H9 (cell line): ENCODE data around the gene FASTK. TPM values are rescaled to one million over a fixed set of nuclear protein-coding genes. Genes with fewer than 3 reads are reported as not detected.
A peak's percentile ranks its signal among the peaks of the same experiment; 100 is the strongest.

Experiments used
- DNase-seq: peaks from one replicate; pipeline ENCODE4 v3.0.0-alpha.2; 2017
- H2AFZ ChIP-seq: one replicate; pipeline ENCODE4 v1.6.1; 2013; ENCODE audit warnings: mild to moderate bottlenecking, low read length, control low read depth, moderate library complexity
- H2AK5ac ChIP-seq: 2 replicates; pipeline ENCODE4 v1.6.1; 2013; ENCODE audit warnings: low read length, control low read depth, mixed read lengths; ENCODE audit not compliant: insufficient read length
- H2BK120ac ChIP-seq: one replicate; pipeline ENCODE4 v1.6.1; 2013; ENCODE audit warnings: low read depth, mild to moderate bottlenecking, low read length, control low read depth, inconsistent platforms; ENCODE audit not compliant: poor library complexity, severe bottlenecking
- H2BK12ac ChIP-seq: 2 replicates; pipeline ENCODE4 v1.6.1; 2013; ENCODE audit warnings: low read length, control low read depth, mixed read lengths, low read depth; ENCODE audit not compliant: insufficient read length
- H2BK15ac ChIP-seq: 2 replicates; pipeline ENCODE4 v1.6.1; 2013; ENCODE audit warnings: low read depth, low read length, control low read depth
- H2BK20ac ChIP-seq: one replicate; pipeline ENCODE4 v1.6.1; 2013; ENCODE audit warnings: low read depth, mild to moderate bottlenecking, low read length, control low read depth, inconsistent platforms; ENCODE audit not compliant: poor library complexity, severe bottlenecking
- H2BK5ac ChIP-seq: 2 replicates; pipeline ENCODE4 v1.6.1; 2013; ENCODE audit warnings: low read length, control low read depth, mixed read lengths; ENCODE audit not compliant: insufficient read length
- H3K14ac ChIP-seq: 2 replicates; pipeline ENCODE4 v1.6.1; 2013; ENCODE audit warnings: low read length, control low read depth; ENCODE audit not compliant: insufficient read depth
- H3K18ac ChIP-seq: 2 replicates; pipeline ENCODE4 v1.6.1; 2013; ENCODE audit warnings: low read depth, mild to moderate bottlenecking, mixed read lengths, low read length, control low read depth; ENCODE audit not compliant: insufficient read length
- H3K23ac ChIP-seq: 2 replicates; pipeline ENCODE4 v1.6.1; 2013; ENCODE audit warnings: low read length, control low read depth, mixed read lengths, low read depth; ENCODE audit not compliant: insufficient read length
- H3K23me2 ChIP-seq: 2 replicates; pipeline ENCODE4 v1.6.1; 2013; ENCODE audit warnings: low read depth, mild to moderate bottlenecking, mixed read lengths, low read length, control low read depth; ENCODE audit not compliant: insufficient read length, poor library complexity, severe bottlenecking
- H3K27ac ChIP-seq: 2 replicates; pipeline ENCODE4 v1.5.1; 2013; ENCODE audit warnings: low read length, control low read depth, mixed read lengths, low read depth; ENCODE audit not compliant: insufficient read length
- H3K27me3 ChIP-seq: 2 replicates; pipeline ENCODE4 v1.6.1; 2013; ENCODE audit warnings: low read length, control low read depth, inconsistent platforms; ENCODE audit not compliant: insufficient read depth
- H3K4ac ChIP-seq: 2 replicates; pipeline ENCODE4 v1.6.1; 2013; ENCODE audit warnings: low read depth, mild to moderate bottlenecking, control low read depth, inconsistent platforms, low read length, moderate library complexity
- H3K4me1 ChIP-seq: 2 replicates; pipeline ENCODE4 v1.6.1; 2013; ENCODE audit warnings: low read length, control low read depth, inconsistent platforms; ENCODE audit not compliant: insufficient read depth
- H3K4me2 ChIP-seq: 2 replicates; pipeline ENCODE4 v1.6.1; 2013; ENCODE audit warnings: low read length, control low read depth, mixed read lengths; ENCODE audit not compliant: insufficient read length, insufficient read depth
- H3K56ac ChIP-seq: 2 replicates; pipeline ENCODE4 v1.6.1; 2013; ENCODE audit warnings: low read depth, mild to moderate bottlenecking, mixed read lengths, low read length, control low read depth; ENCODE audit not compliant: insufficient read length
- H3K79me1 ChIP-seq: 2 replicates; pipeline ENCODE4 v1.6.1; 2013; ENCODE audit warnings: low read depth, mild to moderate bottlenecking, moderate library complexity, low read length, control low read depth, inconsistent platforms; ENCODE audit not compliant: insufficient read depth, poor library complexity, severe bottlenecking
- H3K79me2 ChIP-seq: 2 replicates; pipeline ENCODE4 v1.6.1; 2013; ENCODE audit warnings: low read length, control low read depth, inconsistent platforms; ENCODE audit not compliant: insufficient read depth
- H3K9ac ChIP-seq: 2 replicates; pipeline ENCODE4 v1.6.1; 2013; ENCODE audit warnings: low read length, control low read depth, mixed read lengths; ENCODE audit not compliant: insufficient read length; ENCODE audit errors: extremely low read depth
- H3K9me3 ChIP-seq: one replicate; pipeline ENCODE4 v1.6.1; 2013; ENCODE audit warnings: low read depth, low read length, inconsistent platforms; ENCODE audit not compliant: control insufficient read depth
- H3T11ph ChIP-seq: one replicate; pipeline ENCODE4 v1.6.1; 2013; ENCODE audit warnings: mild to moderate bottlenecking, low read length, control low read depth, inconsistent platforms
- H4K20me1 ChIP-seq: one replicate; pipeline ENCODE4 v1.6.1; 2013; ENCODE audit not compliant: control insufficient read depth, insufficient read length, insufficient read depth
- H4K5ac ChIP-seq: 2 replicates; pipeline ENCODE4 v1.6.1; 2013; ENCODE audit warnings: low read depth, mild to moderate bottlenecking, mixed read lengths, low read length, control low read depth; ENCODE audit not compliant: insufficient read length
- H4K8ac ChIP-seq: replicated peaks from 2 replicates; pipeline ENCODE4 v1.6.1; 2013; ENCODE audit warnings: low read length, control low read depth, mixed read lengths, low read depth; ENCODE audit not compliant: insufficient read length
- H4K91ac ChIP-seq: 2 replicates; pipeline ENCODE4 v1.6.1; 2013; ENCODE audit warnings: low read depth, mild to moderate bottlenecking, moderate library complexity, mixed read lengths, low read length, control low read depth; ENCODE audit not compliant: insufficient read length
- H3K27ac Mint-ChIP-seq, 3 experiments: 2 replicates in 2 of 3; 3 replicates in 1 of 3; pipeline ENCODE4 v1.8.0; 2020 to 2021; ENCODE audit warnings: mixed read lengths in 3 of 3, mild to moderate bottlenecking in 1 of 3, moderate library complexity in 1 of 3
- H3K27me3 Mint-ChIP-seq: 2 replicates; pipeline ENCODE4 v1.8.0; 2021; ENCODE audit warnings: low read depth, mild to moderate bottlenecking, moderate library complexity, mixed read lengths
- H3K36me3 Mint-ChIP-seq, 3 experiments: 2 replicates in 2 of 3; 3 replicates in 1 of 3; pipeline ENCODE4 v1.8.0; 2020 to 2021; ENCODE audit warnings: low read depth in 3 of 3, mixed read lengths in 3 of 3; ENCODE audit not compliant: insufficient read depth in 1 of 3
- H3K4me1 Mint-ChIP-seq, 2 experiments: 2 replicates each; pipeline ENCODE4 v1.8.0; 2020; ENCODE audit warnings: mixed read lengths in 2 of 2
- H3K4me3 Mint-ChIP-seq, 2 experiments: 2 replicates in 1 of 2; 3 replicates in 1 of 2; pipeline ENCODE4 v1.8.0; 2020 to 2021; ENCODE audit warnings: mild to moderate bottlenecking in 2 of 2, mixed read lengths in 2 of 2, moderate library complexity in 1 of 2
- H3K9me3 Mint-ChIP-seq, 2 experiments: 2 replicates in 1 of 2; 3 replicates in 1 of 2; pipeline ENCODE4 v1.8.0; 2020; ENCODE audit warnings: mild to moderate bottlenecking in 2 of 2, mixed read lengths in 2 of 2, moderate library complexity in 1 of 2
- WGBS: extraction: QIAGEN DNeasy Blood & Tissue Kit; methylation state at CpG from one replicate; pipeline ENCODE4 v1.1.7; 2013; ENCODE audit warnings: missing lambda C conversion rate, low lambda C conversion rate, mixed read lengths; ENCODE audit not compliant: insufficient read length; ENCODE audit errors: extremely low coverage; 5-methylcytosine and 5-hydroxymethylcytosine counted together
- total RNA-seq: library from RNA; stranded (reverse); gene quantifications from 2 replicates; pipeline ENCODE4 v1.2.1, GENCODE V29; 2021
- TF ChIP-seq, protein P1 (sequence below): fragments of 200-600 bp; sonication (generic); conservative IDR thresholded peaks from 3 replicates; pipeline ENCODE4 v1.8.0; 2021; ENCODE audit warnings: antibody characterized with exemption, mild to moderate bottlenecking

FASTK gene
- total RNA-seq, 1 experiment from 2014 or later, result 57.8 TPM

DNA sequence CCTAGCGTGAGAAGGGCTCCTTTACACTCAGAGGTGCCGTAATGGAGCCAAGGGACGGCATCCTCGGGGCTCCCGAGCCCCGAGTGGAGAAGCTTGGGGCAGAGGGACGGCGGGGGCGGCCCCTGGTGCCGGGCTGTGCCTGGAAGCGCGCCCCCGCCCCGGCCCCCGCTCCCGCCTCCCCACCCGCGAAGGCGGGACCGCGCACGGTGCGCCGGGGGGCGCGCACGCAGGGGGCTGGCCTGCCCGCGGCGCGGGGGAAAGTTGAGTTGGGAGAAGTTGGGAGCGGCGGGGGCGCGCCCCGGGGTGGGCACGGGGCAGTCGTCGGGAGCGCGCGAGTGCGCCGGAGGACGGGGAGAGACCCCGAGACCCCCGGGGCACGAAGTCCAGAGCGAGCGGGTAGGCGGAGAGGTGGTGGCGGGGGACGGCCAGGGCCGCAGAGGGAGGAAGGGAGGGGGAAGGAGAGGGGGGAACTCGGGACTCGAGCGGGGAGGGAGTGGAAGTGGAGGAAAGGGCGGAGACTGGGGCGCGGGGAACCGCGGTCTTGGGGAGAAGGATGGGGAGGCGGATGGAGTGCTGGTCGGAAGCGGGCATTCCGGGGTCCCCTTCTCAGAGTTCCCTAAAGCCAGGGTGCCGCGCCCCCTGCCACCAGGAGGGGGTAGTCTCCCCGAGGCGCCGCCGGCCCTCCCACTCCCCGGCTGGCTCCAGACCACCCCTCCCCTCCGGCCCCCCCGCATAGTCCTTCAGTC, 21.1 kb downstream of the FASTK start, which contains the start of gene SLC4A2:
Gene SLC4A2, plus strand, starts transcription at position 223 of the 746 bp plus-strand sequence. CDS start 2,399 bp downstream, outside the sequence.
- Histone ChIP-seq H4K91ac (no peak within 1 kb of the TSS), H3K4me2 (peak within 1 kb of the TSS; percentile 58), H3K79me2 (no peaks in the 10 kb centered on the region), H3K9ac (peak within 1 kb of the TSS; percentile 52), H3K4me1 (peaks cover 8% of the 10 kb centered on the region), H3K9me3 (no peaks in the 10 kb centered on the region), H3K27ac (no peak within 1 kb of the TSS), H4K8ac (no peak within 1 kb of the TSS), H3K14ac (peak within 1 kb of the TSS; percentile 37; the same call in 1 of the 2 replicates), H3K4ac (no peak within 1 kb of the TSS), H2BK5ac (no peak within 1 kb of the TSS), H3K56ac (no peak within 1 kb of the TSS), H2BK20ac (no peak within 1 kb of the TSS), H3K23ac (no peak within 1 kb of the TSS), H2AK5ac (no peak within 1 kb of the TSS), H2BK15ac (no peak within 1 kb of the TSS), H2AFZ (no peak within 1 kb of the TSS), H3T11ph (no peak within 1 kb of the TSS), H3K79me1 (no peaks in the 10 kb centered on the region), H3K23me2 (peaks cover 41% of the 10 kb centered on the region), H4K20me1 (no peaks in the 10 kb centered on the region), H3K18ac (no peak within 1 kb of the TSS), H2BK120ac (no peak within 1 kb of the TSS), H2BK12ac (no peak within 1 kb of the TSS), H3K27me3 (no peaks in the 10 kb centered on the region; the same call in 1 of the 2 replicates), H4K5ac (no peak within 1 kb of the TSS)
- no CpG with 5 or more reads among the region's 75 CpGs for WGBS
- Mint-ChIP-seq H3K27me3 (peaks cover 18% of the 10 kb centered on the region), H3K36me3 (peaks cover 0 to 9% (median 6%) of the 10 kb centered on the region in 3 experiments; a peak in 6 of 7 replicates), H3K4me1 (peaks cover 40 to 52% of the 10 kb centered on the region in 2 experiments), H3K9me3 (no peaks in the 10 kb centered on the region; a peak in 1 of 5 replicates), H3K4me3 (peak within 1 kb of the TSS; percentile 78 to 91), H3K27ac (peak within 1 kb of the TSS in 2 of 3 experiments; percentile 82 to 93; a peak in 4 of 7 replicates)
- TF ChIP-seq, protein P1, sequence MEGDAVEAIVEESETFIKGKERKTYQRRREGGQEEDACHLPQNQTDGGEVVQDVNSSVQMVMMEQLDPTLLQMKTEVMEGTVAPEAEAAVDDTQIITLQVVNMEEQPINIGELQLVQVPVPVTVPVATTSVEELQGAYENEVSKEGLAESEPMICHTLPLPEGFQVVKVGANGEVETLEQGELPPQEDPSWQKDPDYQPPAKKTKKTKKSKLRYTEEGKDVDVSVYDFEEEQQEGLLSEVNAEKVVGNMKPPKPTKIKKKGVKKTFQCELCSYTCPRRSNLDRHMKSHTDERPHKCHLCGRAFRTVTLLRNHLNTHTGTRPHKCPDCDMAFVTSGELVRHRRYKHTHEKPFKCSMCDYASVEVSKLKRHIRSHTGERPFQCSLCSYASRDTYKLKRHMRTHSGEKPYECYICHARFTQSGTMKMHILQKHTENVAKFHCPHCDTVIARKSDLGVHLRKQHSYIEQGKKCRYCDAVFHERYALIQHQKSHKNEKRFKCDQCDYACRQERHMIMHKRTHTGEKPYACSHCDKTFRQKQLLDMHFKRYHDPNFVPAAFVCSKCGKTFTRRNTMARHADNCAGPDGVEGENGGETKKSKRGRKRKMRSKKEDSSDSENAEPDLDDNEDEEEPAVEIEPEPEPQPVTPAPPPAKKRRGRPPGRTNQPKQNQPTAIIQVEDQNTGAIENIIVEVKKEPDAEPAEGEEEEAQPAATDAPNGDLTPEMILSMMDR, result peak; percentile 61
- peak; percentile 69 for DNase-seq
